COR-L47 (cell line): ENCODE results near the gene WDR77.

ENCODE experiments used
- DNase-seq: peaks from one replicate; lab custom pipeline; 2025; lab: John Stamatoyannopoulos, UW

Gene WDR77

GRCh38 chr1:111468717-111469100 is 19.7 kb upstream of the WDR77 start:
- no peak for DNase-seq

DNA sequence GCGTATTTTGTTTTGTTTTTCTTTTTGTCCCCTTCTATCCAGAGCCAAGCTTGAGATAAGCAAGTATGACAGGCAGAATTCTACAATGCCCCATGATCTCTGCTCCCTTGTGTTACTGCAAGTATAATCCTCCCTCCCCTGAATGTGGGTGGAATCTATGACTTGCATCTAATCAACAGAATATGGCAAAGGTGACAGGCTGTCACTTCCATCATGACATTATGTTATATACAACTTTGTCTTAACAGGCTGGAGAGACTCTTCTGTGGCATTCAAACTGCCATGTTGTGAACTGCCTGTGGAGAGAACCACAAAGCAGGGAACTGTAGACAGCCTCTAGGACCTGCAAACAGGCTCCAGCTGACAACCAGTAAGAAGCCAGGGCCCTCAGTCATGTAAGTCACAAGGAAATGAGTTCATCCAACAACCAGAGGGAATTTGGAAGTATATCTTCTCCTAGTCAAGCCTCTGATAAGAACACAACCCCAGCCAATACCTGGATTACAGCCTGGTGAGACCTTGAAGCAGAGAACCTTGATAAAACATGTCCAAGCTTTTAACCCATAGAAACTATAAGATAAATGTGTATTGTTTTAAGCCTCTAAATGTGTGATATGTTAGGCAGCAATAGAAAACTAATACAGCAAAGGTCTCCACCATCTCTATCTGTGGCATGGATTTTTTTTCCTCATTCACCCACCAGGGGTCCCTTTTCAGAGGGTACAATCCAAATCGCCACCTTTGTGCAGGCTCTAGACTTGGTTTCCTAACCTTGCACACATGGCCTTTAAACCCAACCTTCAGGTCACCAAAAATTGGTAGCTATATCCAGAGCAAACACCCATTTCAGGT is 19.0 kb upstream of the WDR77 start:
- DNase-seq: no peak

- DNase-seq: no peak
Observed at GRCh38 chr1:111466480-111466879, 17.4 kb upstream of the WDR77 start.

GRCh38 chr1:111465754-111466153 is 16.7 kb upstream of the WDR77 start:
- DNase-seq: no peak

DNA sequence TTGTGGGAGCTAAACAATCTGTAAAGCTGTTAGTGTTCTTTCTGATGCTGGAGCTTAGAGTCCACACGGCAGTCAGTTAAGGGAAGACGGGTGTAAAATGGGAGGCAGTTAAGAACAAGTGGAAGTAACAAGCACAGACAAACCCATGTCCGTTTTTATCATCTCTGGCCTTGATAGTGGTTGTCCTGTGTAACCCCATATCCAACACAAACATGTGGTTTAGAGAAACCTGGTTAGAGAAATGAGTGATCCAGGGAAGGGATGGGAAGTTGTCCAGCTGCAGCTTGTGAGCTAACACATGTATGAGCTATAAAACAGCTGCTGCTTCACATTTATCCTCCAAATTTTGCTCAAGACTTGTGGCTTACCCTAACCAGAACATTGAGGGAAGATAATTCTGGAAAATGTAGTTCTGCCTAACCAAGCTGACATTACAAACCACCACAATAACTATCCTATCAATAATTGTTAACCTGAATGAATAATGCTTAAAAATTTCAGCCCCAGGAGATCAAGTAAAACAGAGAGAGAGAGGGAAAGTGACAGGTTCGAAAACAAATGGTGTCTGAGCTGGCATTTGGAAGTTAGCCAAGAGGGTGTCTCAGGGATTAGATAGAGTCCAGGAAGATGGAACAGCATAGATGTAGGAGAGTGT is 14.1 kb upstream of the WDR77 start:
- DNase-seq: no peak

GRCh38 chr1:111462370-111463028 is 13.4 kb upstream of the WDR77 start:
- DNase-seq: no peak

- DNase-seq: no peak
Observed at GRCh38 chr1:111461765-111462164, 12.7 kb upstream of the WDR77 start.

GRCh38 chr1:111455642-111456031 is 6.6 kb upstream of the WDR77 start:
- DNase-seq: no peak

DNA sequence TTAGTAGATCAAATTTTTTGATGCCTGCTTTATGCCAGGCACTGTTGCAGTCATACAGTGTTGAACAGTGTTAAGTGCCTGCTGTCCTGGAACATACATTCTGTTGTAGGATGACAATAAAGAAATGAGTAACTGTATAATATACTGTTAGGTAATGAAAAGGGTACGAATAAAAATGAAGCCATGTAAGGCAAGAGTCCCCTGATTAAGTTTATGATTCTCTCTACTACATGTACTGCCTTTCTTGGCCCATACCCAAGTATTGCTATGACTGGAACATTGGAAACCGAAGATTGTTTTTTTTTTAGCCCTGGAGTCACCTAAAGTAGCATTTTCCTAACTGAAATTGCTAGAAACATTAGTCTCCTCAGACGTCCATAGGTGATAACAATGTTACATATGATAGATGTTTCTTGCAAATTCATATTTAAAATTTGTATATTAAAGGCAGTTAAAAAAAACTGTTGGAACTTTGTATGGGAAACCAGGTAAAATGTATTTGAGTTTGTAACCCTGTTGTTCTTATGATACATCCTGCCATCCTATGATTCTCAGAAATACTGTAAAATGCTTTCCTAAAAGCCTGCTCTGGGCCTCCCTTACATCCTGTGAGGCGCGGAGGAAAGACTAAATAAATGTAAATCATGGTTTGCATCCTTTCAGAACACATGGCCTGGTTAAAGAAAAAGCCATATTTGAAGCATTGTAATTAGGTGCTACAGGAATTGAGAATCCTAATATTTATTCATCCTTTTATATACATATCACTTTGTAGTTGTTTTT is 6.0 kb upstream of the WDR77 start:
- no peak for DNase-seq

GRCh38 chr1:111453706-111454105 is 4.7 kb upstream of the WDR77 start:
- no peak for DNase-seq

GRCh38 chr1:111452581-111452980 is 3.5 kb upstream of the WDR77 start:
- no peak for DNase-seq

DNA sequence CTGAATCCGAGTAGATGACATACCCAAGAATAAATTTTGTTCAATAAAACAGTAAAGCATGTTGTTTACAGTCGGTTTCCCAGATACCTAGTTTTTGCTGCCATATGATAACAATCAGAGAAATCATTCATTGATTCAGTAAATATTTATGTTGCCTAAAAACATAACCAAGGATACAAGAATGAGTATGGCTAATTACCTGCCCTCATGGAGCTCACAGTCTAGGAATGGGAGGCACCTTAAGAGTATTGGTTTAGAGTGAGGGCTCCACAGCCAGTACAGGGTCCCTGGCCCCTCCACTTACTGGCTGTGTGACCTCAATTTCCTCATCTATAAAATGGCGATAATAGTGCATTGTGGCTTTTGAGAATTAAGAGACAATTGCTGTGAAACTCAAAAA is 1.1 kb upstream of the WDR77 start:
- no peak for DNase-seq

DNA sequence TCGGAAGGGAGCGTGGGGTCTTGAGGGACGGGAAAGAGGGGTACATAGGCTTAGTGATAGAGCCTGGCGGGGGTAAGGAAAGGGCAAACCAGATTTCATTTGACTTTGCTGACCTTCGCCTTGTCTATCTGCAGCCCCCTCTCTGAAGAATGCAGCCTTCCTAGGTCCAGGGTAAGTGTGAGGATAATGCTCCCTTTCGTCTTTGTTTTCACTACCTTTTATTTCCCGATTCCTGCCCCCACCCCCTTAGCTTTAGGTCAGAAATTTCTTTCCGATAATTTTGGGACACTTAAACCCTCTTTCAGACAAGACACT is 604 bp upstream of the WDR77 start:
- DNase-seq: no peak

- DNase-seq: no peak
Observed at GRCh38 chr1:111448482-111448917, 556 bp downstream of the WDR77 start.

DNA sequence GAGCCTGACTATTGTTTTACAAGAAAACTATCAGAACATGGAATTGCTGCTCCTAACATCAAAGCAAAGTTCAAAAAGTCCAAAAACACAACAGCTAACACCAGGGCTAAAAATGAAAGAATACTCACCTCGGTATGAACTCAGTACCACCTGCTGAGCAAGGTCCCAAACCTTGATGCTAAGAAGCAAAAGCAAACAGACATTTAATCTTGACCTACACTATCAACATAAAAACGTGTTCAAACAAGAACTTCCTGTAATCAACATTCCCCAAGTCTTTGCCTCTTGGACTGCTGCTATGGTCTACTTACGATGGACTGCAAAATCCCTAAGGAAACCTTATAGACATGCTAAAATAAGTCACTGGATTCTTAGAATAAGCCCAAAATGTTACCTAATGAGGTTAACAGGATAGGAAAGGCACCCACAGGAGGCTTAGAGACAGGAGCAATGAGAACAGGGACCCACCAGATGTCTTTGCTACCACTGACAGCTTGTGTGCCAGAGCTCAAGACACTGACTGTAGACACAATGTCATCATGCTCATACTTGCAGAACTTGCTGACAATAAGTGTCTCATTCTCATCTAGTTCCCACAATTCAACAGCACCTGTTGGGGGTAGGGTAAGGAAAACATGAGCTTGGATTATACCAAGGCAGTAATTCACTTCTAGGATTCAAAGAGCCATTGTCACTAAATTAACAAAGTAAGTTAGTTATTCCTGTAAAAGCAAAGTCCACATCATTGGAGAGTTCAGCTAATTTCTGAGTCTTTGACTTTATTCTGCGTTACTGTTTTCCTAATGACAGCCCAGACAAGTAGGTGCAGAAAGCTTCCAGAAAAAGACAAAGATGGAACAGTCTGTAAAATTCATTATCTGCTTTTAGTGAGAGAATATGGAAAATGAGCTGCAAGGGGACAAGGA is 1.8 kb downstream of the WDR77 start:
- DNase-seq: no peak

GRCh38 chr1:111446546-111446945 is 2.5 kb downstream of the WDR77 start:
- no peak for DNase-seq

DNA sequence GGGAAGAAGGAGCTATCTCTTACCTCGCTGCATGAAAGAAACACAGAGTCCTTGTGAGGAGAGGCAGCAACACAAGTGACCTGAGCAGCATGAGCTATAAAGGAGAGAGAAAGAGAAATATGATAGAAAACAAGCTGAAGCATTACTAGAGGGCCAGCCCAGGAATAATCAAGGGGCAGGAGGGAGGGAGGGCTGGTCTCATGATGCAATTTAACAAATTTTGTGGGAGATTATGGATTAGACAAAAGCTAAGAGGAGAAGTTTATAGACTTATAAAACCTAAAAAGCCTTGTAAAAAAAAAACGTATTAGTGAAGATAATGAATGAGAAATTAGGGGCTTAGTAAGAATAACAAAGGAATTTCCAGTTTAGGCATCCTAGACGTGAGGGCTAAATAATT is 5.0 kb downstream of the WDR77 start:
- DNase-seq: no peak

DNA sequence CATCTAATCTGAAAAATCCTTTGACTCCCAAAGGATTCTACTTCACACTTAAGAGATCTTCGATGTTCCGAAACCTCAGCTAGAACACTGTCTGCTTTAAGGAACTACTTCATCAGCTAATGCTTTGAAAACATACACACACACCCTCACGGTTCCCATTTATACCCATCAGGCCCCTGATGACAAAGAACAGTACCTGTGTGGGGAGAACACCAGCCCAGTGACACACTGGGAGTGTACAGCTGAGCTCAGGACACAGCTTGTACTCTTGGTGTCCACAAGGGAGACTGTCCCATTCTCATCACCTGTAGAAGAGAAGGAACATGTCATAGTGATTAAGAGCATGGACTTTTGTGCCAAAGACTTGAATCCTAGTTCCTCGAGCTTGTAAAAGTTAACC is 6.6 kb downstream of the WDR77 start:
- no peak for DNase-seq

DNA sequence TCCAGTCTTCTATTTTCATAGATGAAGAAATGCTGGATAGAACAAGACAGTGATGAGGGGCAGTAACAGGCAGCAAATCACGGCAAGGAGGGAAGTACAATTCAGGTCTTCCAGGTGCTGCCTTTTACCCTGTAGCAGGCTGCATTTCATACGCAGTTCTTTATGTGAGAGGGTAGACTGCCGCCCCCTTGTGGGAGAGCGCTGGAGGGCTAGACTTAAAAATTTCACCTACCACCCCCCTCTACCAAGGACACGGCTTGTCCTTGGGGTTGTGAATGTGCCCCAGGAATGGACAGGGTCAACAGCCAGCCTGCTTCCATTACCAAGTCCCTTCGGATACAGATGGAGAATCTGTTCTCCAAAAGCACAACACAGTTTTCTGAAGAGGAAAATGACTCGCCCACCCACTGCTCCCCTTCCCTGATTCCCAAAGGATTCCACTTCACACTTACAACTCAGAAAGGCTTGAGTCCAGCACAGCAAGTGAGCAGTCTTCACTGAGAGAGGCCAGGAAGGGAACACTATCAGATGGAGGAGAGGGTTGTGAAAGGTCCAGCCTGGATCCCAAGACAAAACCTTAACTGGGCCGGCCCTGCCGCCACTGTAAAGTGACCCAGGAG is 7.4 kb downstream of the WDR77 start:
- no peak for DNase-seq

GRCh38 chr1:111439461-111440351 is 9.3 kb downstream of the WDR77 start:
- DNase-seq: no peak
